Measurements from ENCODE around the gene PRM2.
"Not testable (repeated sequence)": the region's sequence is repeated elsewhere in the genome, so short reads cannot be mapped to it uniquely, and the experiment has no call there.

Gene PRM2

DNA sequence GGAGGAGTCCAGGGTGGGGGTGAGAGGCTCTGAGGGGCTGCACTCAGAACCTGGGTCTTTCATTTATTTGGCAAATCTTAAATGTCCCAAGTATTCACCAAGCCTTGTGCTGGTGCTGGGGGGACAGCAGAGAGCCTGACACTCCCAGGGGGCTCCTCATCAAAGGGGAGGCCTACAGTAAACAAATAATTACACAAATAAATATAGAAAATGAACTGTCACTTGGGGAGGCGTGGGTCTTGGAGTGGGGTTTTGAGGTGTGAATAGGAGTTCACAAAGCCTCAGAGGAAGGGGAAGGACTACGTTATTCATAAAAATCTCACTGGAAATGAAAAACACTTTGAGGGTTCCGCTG is 20.0 kb upstream of the PRM2 start:
- no peak overlapping the region for H3K4me3 ChIP-seq (ENCODE audit: low read depth, low read length)
- no peak for DNase-seq (ENCODE audit: low read depth)
- TF ChIP-seq, protein P1, sequence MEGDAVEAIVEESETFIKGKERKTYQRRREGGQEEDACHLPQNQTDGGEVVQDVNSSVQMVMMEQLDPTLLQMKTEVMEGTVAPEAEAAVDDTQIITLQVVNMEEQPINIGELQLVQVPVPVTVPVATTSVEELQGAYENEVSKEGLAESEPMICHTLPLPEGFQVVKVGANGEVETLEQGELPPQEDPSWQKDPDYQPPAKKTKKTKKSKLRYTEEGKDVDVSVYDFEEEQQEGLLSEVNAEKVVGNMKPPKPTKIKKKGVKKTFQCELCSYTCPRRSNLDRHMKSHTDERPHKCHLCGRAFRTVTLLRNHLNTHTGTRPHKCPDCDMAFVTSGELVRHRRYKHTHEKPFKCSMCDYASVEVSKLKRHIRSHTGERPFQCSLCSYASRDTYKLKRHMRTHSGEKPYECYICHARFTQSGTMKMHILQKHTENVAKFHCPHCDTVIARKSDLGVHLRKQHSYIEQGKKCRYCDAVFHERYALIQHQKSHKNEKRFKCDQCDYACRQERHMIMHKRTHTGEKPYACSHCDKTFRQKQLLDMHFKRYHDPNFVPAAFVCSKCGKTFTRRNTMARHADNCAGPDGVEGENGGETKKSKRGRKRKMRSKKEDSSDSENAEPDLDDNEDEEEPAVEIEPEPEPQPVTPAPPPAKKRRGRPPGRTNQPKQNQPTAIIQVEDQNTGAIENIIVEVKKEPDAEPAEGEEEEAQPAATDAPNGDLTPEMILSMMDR (IDR thresholded peaks at IDR 0.05; ENCODE audit: low read depth, low read length, missing control alignments), result no peak
- in situ Hi-C loops (cut with HindIII; ENCODE audit: low sequenced_read_pairs), result no loop called here

DNA sequence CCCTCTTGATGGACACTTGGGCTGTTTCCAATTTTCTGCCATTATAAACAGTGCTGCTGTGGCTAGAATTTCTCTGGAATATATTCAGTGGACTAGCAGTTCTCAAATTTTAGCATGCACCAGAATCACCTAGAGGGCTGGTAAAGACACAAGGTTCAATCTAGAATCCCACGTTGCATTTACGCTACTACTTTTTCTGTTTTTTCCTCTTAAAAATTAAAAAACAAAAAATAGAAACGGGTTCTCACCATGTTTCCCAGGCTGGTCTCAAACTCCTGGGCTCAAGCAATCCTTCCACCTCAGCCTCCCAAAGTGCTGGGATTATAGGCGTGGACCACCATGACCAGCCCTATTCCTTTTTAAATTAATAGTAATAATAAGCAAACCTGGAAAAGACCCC is 19.4 kb upstream of the PRM2 start:
- H3K4me3 ChIP-seq (ENCODE audit: low read depth, low read length), result no peak overlapping the region
- TF ChIP-seq, protein P1 (IDR thresholded peaks at IDR 0.05; ENCODE audit: low read depth, low read length, missing control alignments), result no peak
- DNase-seq (ENCODE audit: low read depth), result no peak
- in situ Hi-C loops (cut with HindIII; ENCODE audit: low sequenced_read_pairs), result no loop called here

DNA sequence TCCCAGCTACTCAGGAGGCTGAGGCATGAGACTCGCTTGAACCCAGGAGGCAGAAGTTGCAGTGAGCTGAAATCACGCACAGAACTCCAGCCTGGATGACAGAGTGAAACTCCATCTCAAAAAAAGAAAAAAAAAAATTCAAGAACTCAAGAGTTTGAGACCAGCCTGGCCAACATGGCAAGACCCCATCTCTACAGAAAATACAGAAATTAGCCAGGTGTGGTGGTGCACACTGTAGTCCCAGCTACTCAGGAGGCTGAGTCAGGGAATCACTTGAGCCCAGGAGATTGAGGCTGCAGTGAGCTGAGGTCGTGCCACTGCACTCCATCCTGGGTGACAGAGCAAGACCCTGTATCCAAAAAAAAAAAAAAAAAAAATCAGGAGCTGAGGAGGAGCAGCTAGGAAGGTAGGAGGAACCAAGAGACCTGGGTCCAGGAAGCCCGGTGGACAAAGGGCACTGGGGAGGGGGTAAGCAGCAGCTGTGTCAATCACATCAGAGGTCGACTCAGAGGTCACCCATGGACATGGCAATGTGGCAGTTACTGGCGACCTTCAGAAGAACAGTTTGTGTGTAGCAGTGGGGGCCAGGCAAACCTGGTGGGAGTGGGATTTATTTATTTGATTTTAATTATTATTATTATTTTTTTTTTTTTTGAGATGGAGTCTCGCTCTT is 15.9 kb upstream of the PRM2 start:
- TF ChIP-seq, protein P1 (IDR thresholded peaks at IDR 0.05; ENCODE audit: low read depth, low read length, missing control alignments), result no peak
- H3K4me3 ChIP-seq (ENCODE audit: low read depth, low read length), result no peak overlapping the region
- in situ Hi-C loops (cut with HindIII; ENCODE audit: low sequenced_read_pairs), result no loop called here
- DNase-seq (ENCODE audit: low read depth), result no peak

DNA sequence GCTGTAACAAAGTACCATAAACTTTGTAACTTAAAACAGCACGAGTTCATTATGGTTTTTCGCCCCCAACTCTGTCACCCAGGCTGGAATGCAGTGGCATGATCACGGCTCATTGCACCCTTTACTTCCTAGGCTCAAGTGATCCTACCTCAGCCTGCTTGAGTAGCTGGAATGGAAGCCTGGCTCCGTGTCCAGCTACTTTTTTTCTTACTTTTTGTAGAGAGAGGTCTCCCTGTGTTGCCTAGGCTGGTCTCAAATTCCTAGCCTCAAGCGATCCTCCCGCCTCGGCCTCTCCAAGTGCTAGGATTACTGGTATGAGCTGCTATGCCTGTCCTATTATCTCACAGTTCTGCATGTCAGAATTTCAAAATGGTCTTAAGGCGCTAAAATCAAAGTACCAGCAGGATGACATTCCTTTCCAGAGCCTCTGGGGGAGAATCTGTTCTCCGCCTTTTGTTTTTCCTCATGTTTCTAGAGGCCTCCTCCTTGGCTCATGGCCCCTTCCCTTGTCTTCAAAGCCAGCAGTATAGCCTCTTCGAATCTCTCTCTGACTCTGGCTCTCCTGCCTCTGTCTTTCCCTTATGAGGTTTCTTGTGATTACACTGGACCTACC is 14.9 kb upstream of the PRM2 start:
- no peak overlapping the region for H3K4me3 ChIP-seq (ENCODE audit: low read depth, low read length)
- no peak for DNase-seq (ENCODE audit: low read depth)
- in situ Hi-C loops (cut with HindIII; ENCODE audit: low sequenced_read_pairs), result no loop called here
- TF ChIP-seq, protein P1 (IDR thresholded peaks at IDR 0.05; ENCODE audit: low read depth, low read length, missing control alignments), result no peak

DNA sequence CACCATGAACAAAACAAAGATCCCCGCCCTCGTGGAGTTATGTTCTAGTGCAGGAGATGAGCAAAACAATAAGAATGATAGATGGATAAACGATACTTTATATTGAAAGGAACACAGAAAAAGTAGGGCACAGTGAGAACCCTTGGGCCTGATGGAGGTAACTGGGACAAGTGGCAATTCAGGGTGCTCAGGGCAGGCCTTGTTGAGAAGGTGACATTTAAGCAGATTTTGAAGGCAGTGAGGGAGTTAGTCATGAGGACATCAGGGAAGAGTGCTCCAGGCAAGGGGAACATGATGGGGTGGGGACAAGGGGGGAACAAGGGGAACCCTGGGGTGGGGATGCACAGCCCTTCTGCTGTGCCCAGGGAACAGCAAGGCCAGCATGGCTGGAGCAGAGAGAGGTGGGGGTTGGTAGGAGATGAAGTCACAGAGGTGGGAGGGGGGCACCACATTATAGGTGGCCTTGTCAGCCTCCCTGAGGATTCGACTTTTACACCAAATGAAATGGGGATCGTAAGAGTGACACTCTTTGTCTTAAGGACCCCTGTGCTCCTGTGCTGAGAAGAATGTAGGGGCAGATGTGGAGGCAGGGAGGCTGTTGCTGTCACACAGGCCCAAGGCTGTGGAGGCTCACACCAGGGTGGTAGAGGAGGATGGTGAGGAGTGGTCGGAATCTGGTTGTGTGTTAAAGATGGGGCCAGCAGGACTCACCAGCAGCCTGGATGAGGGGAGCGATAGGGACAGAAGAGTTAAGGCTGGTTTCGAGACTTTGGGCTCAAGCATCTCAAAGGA is 14.0 kb upstream of the PRM2 start:
- no peak overlapping the region for H3K4me3 ChIP-seq (ENCODE audit: low read depth, low read length)
- TF ChIP-seq, protein P1 (IDR thresholded peaks at IDR 0.05; ENCODE audit: low read depth, low read length, missing control alignments), result no peak
- in situ Hi-C loops (cut with HindIII; ENCODE audit: low sequenced_read_pairs), result no loop called here
- DNase-seq (ENCODE audit: low read depth), result no peak

DNA sequence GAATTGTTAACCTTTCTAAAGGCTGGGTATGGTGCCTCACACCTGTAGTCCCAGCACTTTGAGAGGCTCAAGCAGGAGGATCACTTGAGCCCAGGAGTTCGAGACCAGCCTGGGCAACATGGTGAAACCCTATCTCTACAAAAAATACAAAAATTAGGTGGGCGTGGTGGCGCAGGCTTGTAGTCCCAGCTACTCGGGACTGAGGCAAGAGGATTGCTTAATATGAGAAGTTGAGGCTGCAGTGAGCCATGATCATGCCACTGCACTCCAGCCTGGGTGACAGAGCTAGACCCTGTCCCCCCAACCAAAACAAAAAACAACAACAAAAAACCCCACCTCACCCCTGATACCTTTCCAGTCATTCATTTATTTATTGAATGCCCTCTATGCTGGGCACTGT is 13.4 kb upstream of the PRM2 start:
- DNase-seq (ENCODE audit: low read depth); H3K4me3 ChIP-seq (ENCODE audit: low read depth, low read length); in situ Hi-C loops (cut with HindIII; ENCODE audit: low sequenced_read_pairs): not testable (repeated sequence)

DNA sequence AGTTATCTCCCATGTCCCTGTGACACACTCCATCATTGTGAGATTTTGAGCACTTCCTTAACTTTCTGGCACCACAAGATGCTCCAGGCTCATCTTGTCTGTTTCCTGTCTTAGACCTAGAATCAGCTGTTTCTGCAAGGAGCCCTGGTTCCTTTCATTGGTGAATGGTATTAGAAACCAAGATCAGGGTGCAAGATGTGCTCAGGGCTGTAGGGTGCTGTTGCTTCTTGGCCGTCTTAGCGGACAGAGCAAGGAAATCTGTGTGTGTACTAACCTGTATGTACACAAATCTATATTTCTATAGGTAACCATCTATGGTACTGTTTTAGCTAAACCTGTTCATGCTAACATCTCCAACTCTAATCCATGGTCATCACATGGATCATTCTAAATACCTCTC is 12.9 kb upstream of the PRM2 start:
- DNase-seq (ENCODE audit: low read depth), result no peak
- in situ Hi-C loops (cut with HindIII; ENCODE audit: low sequenced_read_pairs), result no loop called here
- TF ChIP-seq, protein P1 (IDR thresholded peaks at IDR 0.05; ENCODE audit: low read depth, low read length, missing control alignments), result no peak
- H3K4me3 ChIP-seq (ENCODE audit: low read depth, low read length), result no peak overlapping the region

All from astrocyte of the cerebellum (primary cell).